Progenitor cell of endocrine pancreas (in vitro differentiated cells): ENCODE results near the gene SEPTIN8. TPM values are rescaled to one million over a fixed set of nuclear protein-coding genes. Genes with fewer than 3 reads are reported as not detected.
"Not testable (repeated sequence)": the region's sequence is repeated elsewhere in the genome, so short reads cannot be mapped to it uniquely, and the experiment has no call there.

Source experiments
- DNase-seq: peaks from one replicate; pipeline ENCODE4 v3.0.0; 2021; ENCODE audit warnings: low spot score; ENCODE audit not compliant: unreplicated experiment
- H3K27ac Mint-ChIP-seq: 2 replicates; pipeline ENCODE4 v1.8.0; 2021; ENCODE audit warnings: mild to moderate bottlenecking, moderate library complexity, mixed read lengths
- H3K27me3 Mint-ChIP-seq: 2 replicates; pipeline ENCODE4 v1.8.0; 2021; ENCODE audit warnings: mixed read lengths
- H3K36me3 Mint-ChIP-seq: 2 replicates; pipeline ENCODE4 v1.8.0; 2022; ENCODE audit warnings: mixed read lengths; ENCODE audit not compliant: insufficient read depth
- H3K4me1 Mint-ChIP-seq: 2 replicates; pipeline ENCODE4 v1.8.0; 2021; ENCODE audit warnings: low read depth, mixed read lengths
- H3K4me3 Mint-ChIP-seq: 2 replicates; pipeline ENCODE4 v1.8.0; 2021; ENCODE audit warnings: low read depth, mild to moderate bottlenecking, moderate library complexity, mixed read lengths
- H3K9me3 Mint-ChIP-seq: 2 replicates; pipeline ENCODE4 v1.8.0; 2021; ENCODE audit warnings: low read depth, mixed read lengths
- CTCF ChIP-seq: fragments of 200-600 bp; sonication (generic); IDR thresholded peaks from one replicate; pipeline ENCODE4 v1.5.0; 2021; ENCODE audit warnings: antibody characterized with exemption, mild to moderate bottlenecking; ENCODE audit not compliant: unreplicated experiment
- total RNA-seq: library from RNA; stranded (reverse); gene quantifications from 2 replicates; pipeline ENCODE4 v1.2.1, GENCODE V29; 2021

The SEPTIN8 gene
- total RNA-seq, 1 donor from 2014 or later: 67.2 TPM

GRCh38 chr5:132802685-132803066 lies 25.6 kb upstream of the SEPTIN8 start:
- not testable (repeated sequence) for DNase-seq, H3K27ac Mint-ChIP-seq, H3K4me3 Mint-ChIP-seq, H3K36me3 Mint-ChIP-seq, H3K9me3 Mint-ChIP-seq, H3K27me3 Mint-ChIP-seq
- peaks cover 12% of the 10 kb centered on the region for H3K4me1 Mint-ChIP-seq

- Mint-ChIP-seq H3K27me3 (peaks cover 3% of the 10 kb centered on the region), H3K27ac (no peak overlapping the region), H3K36me3 (no peaks in the 10 kb centered on the region), H3K4me3 (no peak overlapping the region), H3K9me3 (peaks cover 5% of the 10 kb centered on the region), H3K4me1 (peaks cover 7% of the 10 kb centered on the region)
- no peak for DNase-seq
- TF ChIP-seq CTCF: no peak
Observed at GRCh38 chr5:132802044-132802684, 25.1 kb upstream of the SEPTIN8 start.

DNA sequence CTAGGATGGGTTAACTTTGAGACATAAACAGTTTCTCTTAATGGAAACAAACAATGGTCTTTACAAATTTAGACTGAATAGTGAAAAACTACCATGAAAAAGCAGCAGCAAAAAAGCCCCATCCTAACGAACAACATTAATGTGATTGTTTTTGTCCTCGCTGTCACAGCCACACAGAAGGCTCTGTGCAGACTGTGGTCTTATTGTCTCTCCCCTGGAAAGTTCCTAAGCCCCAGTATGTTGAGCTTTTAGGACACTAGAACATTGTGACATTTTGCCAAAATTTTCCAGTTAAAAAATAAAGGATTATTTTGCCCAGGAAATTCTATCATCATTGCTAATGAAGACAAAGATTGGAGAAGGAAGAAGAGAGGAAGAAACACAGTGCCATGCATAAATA lies 23.5 kb upstream of the SEPTIN8 start:
- H3K27ac Mint-ChIP-seq: no peak overlapping the region
- H3K4me3 Mint-ChIP-seq: no peak overlapping the region
- DNase-seq: no peak
- TF ChIP-seq CTCF: no peak
- H3K4me1 Mint-ChIP-seq: peaks cover 1% of the 10 kb centered on the region
- H3K27me3 Mint-ChIP-seq: peaks cover 6% of the 10 kb centered on the region
- peaks cover 5% of the 10 kb centered on the region for H3K9me3 Mint-ChIP-seq
- H3K36me3 Mint-ChIP-seq: no peaks in the 10 kb centered on the region

DNA sequence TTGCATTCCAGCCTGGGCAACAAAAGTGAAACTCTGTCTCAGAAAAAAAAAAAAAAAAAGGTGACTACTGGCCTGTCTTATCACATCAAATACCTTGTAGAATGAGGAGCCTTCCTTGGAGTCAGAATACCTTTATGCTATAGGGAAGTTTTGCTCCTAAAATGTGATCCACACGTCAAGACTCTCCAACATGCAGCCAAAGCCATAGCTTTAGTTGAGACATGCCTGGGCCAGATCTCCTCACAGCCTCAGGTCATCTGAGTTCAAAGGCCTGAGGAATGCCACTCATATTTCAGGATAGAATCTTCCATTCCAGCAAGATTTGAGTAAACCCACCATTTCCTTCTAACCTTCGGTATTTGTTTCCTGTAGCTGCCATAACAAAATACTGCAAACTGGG lies 22.4 kb upstream of the SEPTIN8 start:
- no peak for TF ChIP-seq CTCF
- H3K9me3 Mint-ChIP-seq: peaks cover 1% of the 10 kb centered on the region
- peaks cover 6% of the 10 kb centered on the region for H3K27me3 Mint-ChIP-seq
- H3K4me1 Mint-ChIP-seq: peaks cover 1% of the 10 kb centered on the region
- no peak for DNase-seq
- H3K27ac Mint-ChIP-seq: no peak overlapping the region
- no peaks in the 10 kb centered on the region for H3K36me3 Mint-ChIP-seq
- H3K4me3 Mint-ChIP-seq: no peak overlapping the region

DNA sequence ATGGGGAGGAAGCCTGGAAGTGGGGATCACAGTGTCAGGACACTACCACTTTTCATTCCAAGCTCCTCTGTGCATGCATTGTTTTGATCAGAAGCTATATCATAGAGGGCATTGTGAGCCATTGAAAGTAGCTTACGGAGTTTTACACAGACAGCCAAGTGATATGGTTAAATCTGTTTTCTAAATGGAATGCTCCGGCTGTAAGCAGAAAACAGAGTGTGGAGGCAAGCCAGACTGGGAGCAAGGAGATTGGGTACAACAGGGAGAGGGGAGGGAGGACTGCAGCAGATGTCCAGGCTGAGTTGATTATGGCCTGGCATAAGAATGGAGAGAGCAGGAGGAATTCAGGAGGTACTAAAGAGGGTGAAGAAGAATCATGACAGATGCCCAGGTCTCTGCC lies 20.6 kb upstream of the SEPTIN8 start:
- Mint-ChIP-seq H3K27ac (no peak overlapping the region), H3K4me1 (no peaks in the 10 kb centered on the region), H3K36me3 (no peaks in the 10 kb centered on the region), H3K9me3 (no peaks in the 10 kb centered on the region), H3K4me3 (no peak overlapping the region), H3K27me3 (peaks cover 10% of the 10 kb centered on the region)
- TF ChIP-seq CTCF: no peak
- no peak for DNase-seq

DNA sequence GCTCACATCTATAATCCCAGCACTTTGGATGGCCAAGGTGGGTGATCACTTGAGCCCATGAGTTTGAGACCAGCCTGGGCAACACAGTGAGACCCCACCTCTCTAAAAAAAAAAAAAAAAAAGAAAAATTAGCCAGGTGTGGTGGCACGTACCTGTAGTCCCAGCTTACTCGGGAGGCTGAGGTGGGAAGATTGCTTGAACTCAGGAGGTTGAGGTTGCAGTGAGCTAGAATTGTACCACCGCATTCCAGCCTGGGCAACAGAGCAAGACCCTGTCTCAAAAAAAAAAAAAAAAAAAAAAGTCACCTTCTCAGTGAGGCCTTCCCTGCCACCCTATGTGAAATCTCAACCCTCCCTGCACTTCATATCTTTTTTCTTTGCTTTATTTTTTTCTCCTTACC lies 14.0 kb upstream of the SEPTIN8 start:
- Mint-ChIP-seq H3K9me3 (no peaks in the 10 kb centered on the region), H3K27me3 (peaks cover 8% of the 10 kb centered on the region), H3K4me1 (peaks cover 19% of the 10 kb centered on the region), H3K36me3 (no peaks in the 10 kb centered on the region), H3K4me3 (no peak overlapping the region), H3K27ac (no peak overlapping the region)
- DNase-seq: no peak
- TF ChIP-seq CTCF: no peak
